ENCODE measurements around the gene AFDN. TPM values are rescaled to one million over a fixed set of nuclear protein-coding genes. Genes with fewer than 3 reads are reported as not detected.

Gene AFDN
- total RNA-seq, 1 experiment from 2014 or later, result 107 TPM

DNA sequence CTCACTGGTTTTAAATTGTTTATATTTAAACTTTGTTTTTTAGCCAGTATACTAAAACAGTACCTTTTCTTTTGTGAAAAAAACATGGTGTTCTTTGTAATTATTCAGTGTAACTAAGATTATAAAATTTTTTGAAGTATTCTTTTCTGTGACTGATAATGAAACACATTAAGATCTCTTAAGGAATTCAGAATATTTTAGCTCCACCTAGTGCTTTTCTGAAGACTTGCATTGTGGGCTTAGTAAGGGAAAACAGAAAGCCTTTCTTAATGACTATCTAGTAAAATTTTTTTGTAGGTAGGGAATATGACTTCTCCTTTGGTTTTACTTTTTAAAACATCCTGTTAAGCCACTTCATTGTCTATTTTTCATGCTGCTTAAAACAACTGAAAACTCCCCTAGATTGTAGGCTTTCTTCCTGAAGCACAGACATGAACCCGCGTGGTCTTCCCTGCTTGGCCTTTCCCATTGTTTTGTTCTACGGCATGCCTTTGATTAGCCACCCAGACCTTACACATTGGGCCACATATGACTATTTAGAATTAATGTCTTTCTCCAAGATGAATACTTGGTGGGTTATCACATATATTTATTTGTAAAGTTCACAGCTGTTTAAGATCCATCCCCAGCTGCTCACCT is 72.1 kb downstream of the AFDN start:
- CTCF ChIA-PET, result interaction anchor here (0.9 kb wide), 1 partner anchor 413 kb away, joined by 4 read pairs; no protein-coding TSS in a partner anchor
- no peaks in the 10 kb centered on the region for H3K36me3 ChIP-seq (ENCODE audit: insufficient read depth, low read length, poor library complexity, severe bottlenecking)
- TF ChIP-seq, protein P1, sequence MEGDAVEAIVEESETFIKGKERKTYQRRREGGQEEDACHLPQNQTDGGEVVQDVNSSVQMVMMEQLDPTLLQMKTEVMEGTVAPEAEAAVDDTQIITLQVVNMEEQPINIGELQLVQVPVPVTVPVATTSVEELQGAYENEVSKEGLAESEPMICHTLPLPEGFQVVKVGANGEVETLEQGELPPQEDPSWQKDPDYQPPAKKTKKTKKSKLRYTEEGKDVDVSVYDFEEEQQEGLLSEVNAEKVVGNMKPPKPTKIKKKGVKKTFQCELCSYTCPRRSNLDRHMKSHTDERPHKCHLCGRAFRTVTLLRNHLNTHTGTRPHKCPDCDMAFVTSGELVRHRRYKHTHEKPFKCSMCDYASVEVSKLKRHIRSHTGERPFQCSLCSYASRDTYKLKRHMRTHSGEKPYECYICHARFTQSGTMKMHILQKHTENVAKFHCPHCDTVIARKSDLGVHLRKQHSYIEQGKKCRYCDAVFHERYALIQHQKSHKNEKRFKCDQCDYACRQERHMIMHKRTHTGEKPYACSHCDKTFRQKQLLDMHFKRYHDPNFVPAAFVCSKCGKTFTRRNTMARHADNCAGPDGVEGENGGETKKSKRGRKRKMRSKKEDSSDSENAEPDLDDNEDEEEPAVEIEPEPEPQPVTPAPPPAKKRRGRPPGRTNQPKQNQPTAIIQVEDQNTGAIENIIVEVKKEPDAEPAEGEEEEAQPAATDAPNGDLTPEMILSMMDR (conservative IDR thresholded peaks at IDR 0.05; ENCODE audit: low read depth, low read length), result peak; percentile 84
- TF ChIP-seq EZH2 (IDR thresholded peaks at IDR 0.05; ENCODE audit: borderline replicate concordance, low read depth, low read length, poor library complexity, severe bottlenecking), result no peak
- no peaks in the 10 kb centered on the region for H3K9me3 ChIP-seq (ENCODE audit: low read depth, low read length, poor library complexity, severe bottlenecking)
- no peak overlapping the region for H3K27ac ChIP-seq (ENCODE audit: low read depth, low read length, poor library complexity, severe bottlenecking)
- H3K4me3 ChIP-seq (ENCODE audit: low read depth, low read length, poor library complexity, severe bottlenecking), result no peak overlapping the region
- no peaks in the 10 kb centered on the region for H3K4me1 ChIP-seq (ENCODE audit: insufficient read depth, low read length, poor library complexity, severe bottlenecking)
- POLR2A ChIA-PET (ENCODE audit: low non-redundant PET), result no interaction called here
- no TSS peak for BruUV-seq (replicated peaks)
- peak; percentile 73 for DNase-seq (ENCODE audit: low spot score)
- H3K27me3 ChIP-seq (replicated peaks; ENCODE audit: insufficient read depth, low read depth, low read length, poor library complexity), result no peaks in the 10 kb centered on the region
- intact Hi-C loops (cut with micrococcal nuclease; ENCODE audit: unreplicated experiment), result loop anchor here (1.0 to 10.0 kb wide), 5 partner anchors 71 to 674 kb away; partner anchors contain the start of gene AFDN

DNA sequence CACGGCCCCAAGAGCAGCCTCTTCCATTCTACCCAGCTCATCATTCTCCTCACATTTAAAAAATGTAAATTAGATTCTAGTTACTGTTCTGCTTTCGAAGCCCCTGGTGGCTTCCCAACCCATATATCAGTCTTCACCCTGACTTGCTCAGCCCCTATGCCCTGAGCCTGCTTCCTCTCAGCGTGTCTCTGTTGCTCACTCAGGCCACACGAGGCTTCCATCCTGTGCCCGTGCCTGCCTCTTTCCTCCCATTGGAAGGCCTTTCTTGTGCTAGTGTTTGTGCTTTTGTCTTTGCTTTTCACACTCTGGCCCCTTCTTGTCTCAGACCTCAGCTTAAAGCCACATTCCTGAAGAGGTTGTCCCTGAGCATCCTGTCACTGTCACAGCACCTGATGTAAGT is 78.1 kb downstream of the AFDN start:
- CTCF ChIA-PET, result no interaction called here
- POLR2A ChIA-PET (ENCODE audit: low non-redundant PET), result no interaction called here
- Histone ChIP-seq H3K36me3 (ENCODE audit: insufficient read depth, low read length, poor library complexity, severe bottlenecking) (peaks cover 11% of the 10 kb centered on the region), H3K4me1 (ENCODE audit: insufficient read depth, low read length, poor library complexity, severe bottlenecking) (peaks cover 9% of the 10 kb centered on the region), H3K4me3 (ENCODE audit: low read depth, low read length, poor library complexity, severe bottlenecking) (no peak overlapping the region), H3K27me3 (replicated peaks; ENCODE audit: insufficient read depth, low read depth, low read length, poor library complexity) (no peaks in the 10 kb centered on the region), H3K27ac (ENCODE audit: low read depth, low read length, poor library complexity, severe bottlenecking) (no peak overlapping the region), H3K9me3 (ENCODE audit: low read depth, low read length, poor library complexity, severe bottlenecking) (no peaks in the 10 kb centered on the region)
- intact Hi-C loops (cut with micrococcal nuclease; ENCODE audit: unreplicated experiment), result loop anchor here (5.0 to 10.0 kb wide), 2 partner anchors 150 to 228 kb away; no protein-coding TSS in a partner anchor
- no TSS peak for BruUV-seq (replicated peaks)
- TF ChIP-seq, protein P1 (conservative IDR thresholded peaks at IDR 0.05; ENCODE audit: low read depth, low read length), result no peak
- TF ChIP-seq EZH2 (IDR thresholded peaks at IDR 0.05; ENCODE audit: borderline replicate concordance, low read depth, low read length, poor library complexity, severe bottlenecking), result no peak
- no peak for DNase-seq (ENCODE audit: low spot score)

DNA sequence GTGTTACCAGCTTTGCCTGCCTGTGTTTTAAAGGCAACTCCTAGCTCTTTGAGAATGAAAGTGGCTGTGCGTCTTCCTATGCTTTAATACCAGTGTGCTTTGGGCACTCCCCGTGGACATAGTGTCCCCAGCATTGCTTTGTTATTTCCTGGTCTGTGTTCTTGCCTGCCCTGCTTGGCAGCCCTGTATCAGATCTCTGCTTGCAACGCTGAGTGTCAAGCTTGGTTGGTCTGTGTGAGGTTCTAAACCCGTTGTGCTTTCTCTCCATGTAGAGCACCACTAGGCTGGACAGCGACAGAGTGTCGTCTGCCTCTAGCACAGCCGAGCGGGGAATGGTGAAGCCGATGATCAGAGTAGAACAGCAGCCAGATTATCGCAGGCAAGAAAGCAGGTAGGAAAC is 80.2 kb downstream of the AFDN start:
- BruUV-seq (replicated peaks), result no TSS peak
- ChIA-PET CTCF (no interaction called here), POLR2A (ENCODE audit: low non-redundant PET) (no interaction called here)
- Histone ChIP-seq H3K27ac (ENCODE audit: low read depth, low read length, poor library complexity, severe bottlenecking) (no peak overlapping the region), H3K4me1 (ENCODE audit: insufficient read depth, low read length, poor library complexity, severe bottlenecking) (peaks cover 9% of the 10 kb centered on the region), H3K36me3 (ENCODE audit: insufficient read depth, low read length, poor library complexity, severe bottlenecking) (peaks cover 11% of the 10 kb centered on the region), H3K27me3 (replicated peaks; ENCODE audit: insufficient read depth, low read depth, low read length, poor library complexity) (no peaks in the 10 kb centered on the region), H3K4me3 (ENCODE audit: low read depth, low read length, poor library complexity, severe bottlenecking) (no peak overlapping the region), H3K9me3 (ENCODE audit: low read depth, low read length, poor library complexity, severe bottlenecking) (no peaks in the 10 kb centered on the region)
- DNase-seq (ENCODE audit: low spot score), result peak; percentile 4
- intact Hi-C loops (cut with micrococcal nuclease; ENCODE audit: unreplicated experiment), result loop anchor here (5.0 to 10.0 kb wide), 2 partner anchors 148 to 225 kb away; no protein-coding TSS in a partner anchor
- TF ChIP-seq, protein P1 (conservative IDR thresholded peaks at IDR 0.05; ENCODE audit: low read depth, low read length), result no peak
